Measurements from ENCODE around the gene MXRA8.

The MXRA8 gene

GRCh38 chr1:1348420-1349255, 9.7 kb downstream of the MXRA8 start:
- DNase-seq = no peak

GRCh38 chr1:1347663-1348419, 10.5 kb downstream of the MXRA8 start:
- peak; percentile 9 for DNase-seq

DNA sequence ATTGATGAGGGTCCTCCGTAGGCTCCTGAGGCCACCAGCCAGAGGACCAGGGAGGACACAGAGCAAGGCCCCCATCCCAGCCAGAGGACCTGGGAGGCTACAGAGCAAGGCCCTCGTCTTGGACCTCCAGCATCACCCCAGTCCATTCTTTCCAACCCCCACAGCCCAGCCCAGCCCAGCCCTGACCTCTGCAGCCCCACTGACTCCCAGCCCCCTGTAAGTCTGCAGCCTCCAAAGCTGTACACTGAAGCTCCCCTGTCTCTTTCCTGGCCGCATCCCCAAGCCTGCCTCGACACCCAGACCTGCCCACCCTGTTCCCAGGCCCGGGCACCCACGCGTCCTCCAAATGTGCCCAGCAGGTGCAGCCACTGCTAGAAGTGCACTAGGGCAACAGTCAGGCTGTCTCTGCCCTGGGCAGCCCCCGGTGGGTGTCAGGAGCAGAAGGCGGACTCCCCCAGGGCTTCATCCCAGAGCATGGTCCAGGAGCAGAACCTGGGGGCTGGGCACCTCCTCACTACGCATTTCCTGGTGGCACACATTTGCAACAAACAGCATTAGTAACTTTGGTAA, 11.2 kb downstream of the MXRA8 start:
- DNase-seq = no peak

GRCh38 chr1:1346501-1346890, 11.9 kb downstream of the MXRA8 start:
- DNase-seq = no peak

GRCh38 chr1:1345860-1346500, 12.4 kb downstream of the MXRA8 start:
- DNase-seq = no peak

DNA sequence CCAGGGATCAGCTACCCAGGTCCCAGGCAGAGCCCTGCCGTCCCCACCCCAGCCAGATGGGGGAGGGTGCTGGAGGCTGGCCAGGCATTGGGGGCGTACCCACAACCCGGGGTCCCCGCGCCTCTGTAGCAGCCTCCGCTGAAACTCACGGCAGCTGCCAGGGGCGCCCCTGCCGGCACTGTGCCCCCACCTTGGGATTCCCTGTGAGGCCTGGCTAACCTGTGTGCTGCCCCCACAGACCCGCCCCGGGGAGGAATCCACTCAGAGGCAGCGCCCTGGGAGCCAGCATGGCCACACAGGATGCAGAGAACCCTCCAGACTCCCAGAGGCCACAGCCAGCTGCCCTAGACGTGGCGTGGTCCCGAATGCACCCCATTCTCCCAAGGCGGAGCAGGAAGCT, 13.0 kb downstream of the MXRA8 start:
- DNase-seq = no peak

DNA sequence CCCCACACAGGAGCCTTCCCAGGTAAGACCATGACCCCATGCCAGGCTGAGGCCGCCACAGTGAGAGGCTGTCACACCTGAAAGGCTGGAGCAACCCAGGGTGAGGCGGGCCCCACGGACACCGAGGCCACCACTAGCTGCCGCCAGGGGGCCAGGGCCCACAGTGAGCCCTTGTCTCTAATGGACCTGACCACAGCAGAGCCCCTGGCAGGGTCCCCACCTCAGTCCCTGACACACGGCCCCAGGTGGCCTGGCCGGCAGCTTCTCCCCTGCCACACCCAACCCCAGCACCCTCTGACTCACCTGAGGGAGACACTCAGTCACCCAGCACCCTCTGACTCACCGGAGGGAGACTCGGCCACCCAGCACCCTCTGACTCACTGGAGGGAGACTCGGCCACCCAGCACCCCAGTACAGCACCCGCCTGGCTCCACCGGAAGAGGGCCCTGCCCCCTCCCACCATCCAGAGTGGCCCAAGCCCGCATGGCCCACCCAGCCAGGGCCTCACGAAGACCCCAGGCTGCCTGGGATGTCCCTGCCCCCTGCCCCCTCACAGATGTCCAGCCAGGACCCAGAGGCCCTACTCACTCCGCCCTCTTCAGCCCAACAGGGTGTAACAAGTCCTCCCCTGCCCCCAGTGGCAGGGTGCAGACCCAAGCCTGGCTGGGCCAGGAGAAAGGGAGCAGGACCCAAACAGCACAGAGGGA, 13.5 kb downstream of the MXRA8 start:
- peak; percentile 58 for DNase-seq

- no peak for DNase-seq
Measured at GRCh38 chr1:1343811-1344421, 14.4 kb downstream of the MXRA8 start.

GRCh38 chr1:1342584-1343115, 15.7 kb downstream of the MXRA8 start:
- DNase-seq = no peak

DNA sequence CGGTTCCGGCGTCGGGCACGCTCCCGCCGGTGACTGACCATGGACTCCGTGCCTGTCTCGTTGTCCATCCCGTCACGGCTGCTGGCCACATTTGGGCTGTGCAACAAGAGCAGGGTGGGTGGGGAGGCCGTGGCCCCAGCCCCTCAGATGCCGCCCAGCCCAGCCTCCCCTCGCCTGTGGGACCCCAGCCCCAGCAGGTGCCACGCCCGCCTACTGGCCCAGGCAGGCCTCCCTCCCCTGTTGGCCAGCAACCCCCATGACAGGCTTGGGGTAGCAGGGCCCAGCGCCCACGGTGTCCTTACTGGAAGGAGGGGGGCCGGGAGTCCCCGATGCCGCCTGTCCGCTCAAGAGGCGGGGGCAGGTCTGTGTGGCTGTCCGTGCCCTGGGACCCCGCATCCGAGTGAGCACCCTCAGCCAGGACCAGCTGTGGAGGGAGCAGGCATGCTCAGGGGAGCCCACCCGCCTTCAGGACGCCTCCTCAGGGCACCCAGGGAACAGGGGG, 16.2 kb downstream of the MXRA8 start:
- no peak for DNase-seq

DNA sequence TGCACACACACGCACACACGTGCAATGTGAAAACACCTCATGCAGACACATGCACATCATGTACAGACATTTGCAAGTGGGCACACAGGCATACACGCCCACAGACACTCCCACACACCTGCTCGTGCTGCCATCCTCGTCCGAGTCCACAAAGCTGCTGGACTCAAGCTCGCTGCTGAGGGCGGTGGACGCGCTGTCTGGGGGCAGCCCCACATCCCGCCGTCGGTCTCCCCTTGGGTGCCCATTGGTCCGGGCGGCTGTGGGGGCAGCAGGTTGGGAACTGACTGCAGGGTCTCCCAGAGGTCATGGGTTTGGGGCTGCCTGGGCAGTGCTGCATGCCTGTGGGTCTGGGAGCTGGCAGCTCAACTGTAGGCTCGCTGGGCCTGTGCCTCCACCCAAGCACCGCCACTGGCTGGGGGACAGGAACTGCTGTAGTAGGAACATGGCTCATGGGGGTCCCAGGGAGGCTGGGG, 16.8 kb downstream of the MXRA8 start:
- DNase-seq = no peak

DNA sequence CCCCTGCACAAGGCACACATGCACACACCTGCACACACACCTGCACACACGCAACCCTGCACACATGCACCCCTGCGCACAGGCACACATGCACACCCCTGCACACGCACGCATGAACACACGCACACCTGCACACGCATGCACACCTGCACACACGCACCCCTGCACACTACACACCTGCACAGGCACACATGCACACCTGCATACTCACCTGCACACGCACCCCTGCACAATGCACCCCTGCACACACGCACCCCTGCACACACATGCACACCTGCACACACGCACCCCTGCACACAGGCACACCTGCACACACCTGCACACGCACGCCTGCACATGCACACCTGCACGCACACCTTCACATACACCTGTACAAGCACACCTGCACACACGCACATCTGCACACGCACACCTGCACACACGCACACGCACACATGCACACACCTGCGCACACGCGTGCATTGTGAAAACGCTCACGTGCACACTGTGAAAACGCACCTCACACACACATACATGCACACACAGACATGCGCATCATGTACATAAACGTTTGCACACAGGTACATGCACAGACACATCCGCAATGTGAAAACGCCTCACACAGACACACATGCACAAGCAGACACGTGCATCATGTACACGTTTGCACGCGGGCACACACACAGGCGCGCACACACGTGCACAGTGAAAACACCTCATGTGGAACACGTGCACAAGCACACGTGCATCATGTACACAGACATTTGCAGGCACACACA, 17.4 kb downstream of the MXRA8 start:
- DNase-seq = no peak

GRCh38 chr1:1340185-1340584, 18.2 kb downstream of the MXRA8 start:
- DNase-seq = no peak

GRCh38 chr1:1338278-1338677, 20.1 kb downstream of the MXRA8 start:
- no peak for DNase-seq

GRCh38 chr1:1337793-1338147, 20.6 kb downstream of the MXRA8 start:
- DNase-seq = no peak

DNA sequence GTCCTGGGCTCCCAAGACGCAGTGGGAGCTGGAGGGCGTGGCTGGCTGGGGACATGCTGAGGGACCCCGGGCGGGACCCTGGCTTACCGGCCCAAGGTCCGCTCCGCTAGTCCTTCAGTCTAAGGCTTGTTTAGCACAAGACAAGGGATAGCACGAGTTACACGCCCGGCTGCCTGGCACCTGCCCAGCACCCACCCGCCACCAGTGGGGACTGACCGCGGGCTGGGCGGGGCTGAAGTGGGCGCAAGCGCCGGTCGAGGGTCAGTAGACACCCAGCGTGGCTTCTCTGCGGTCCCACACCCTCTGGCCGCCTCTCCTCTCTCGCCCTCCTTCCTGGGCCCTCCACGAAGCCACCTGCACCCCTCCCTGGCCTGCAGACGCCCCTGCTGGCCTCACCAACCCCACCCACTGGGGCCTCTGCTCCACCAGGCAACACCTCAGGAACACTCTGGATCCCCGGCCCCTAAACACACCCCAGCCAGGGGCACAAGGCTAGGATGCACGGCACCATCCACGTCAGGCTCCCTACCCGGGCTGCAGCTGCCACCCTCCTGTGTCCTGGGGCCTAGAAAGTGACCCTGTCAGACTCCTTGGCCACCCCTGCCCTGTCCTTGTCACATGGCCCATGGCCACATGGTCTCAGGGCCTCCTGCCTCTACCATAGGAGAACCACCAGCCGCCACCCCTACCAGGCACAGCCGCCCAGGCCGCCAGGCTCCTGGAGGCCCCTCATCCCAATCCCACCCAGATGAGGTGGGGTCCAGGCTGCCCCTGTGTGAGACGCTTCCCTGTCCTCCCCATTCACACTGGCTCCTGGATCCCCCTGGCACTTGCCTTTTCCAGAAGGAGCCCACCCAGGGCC, 21.2 kb downstream of the MXRA8 start:
- DNase-seq = no peak

GRCh38 chr1:1336446-1336845, 21.9 kb downstream of the MXRA8 start:
- DNase-seq = no peak

GRCh38 chr1:1335792-1336248, 22.5 kb downstream of the MXRA8 start:
- no peak for DNase-seq

DNA sequence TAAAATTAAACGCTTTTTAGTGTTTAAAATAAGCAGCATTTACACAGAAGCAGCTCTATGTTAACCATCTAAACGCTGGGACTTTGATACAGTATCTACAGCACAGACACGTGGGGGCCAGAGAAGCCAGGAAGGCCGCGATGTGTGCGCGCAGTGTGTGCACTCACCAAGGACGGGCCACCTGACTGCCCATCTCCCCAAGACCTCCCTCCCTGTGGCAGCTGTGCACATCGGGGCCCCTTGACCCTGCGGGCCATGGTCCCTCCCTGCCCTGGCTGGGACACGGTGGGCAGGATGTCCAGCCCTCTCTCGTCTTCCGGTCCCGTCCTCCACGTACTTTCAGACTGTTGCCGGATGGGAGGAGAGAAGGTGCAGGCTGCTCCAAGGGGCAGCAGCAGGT, 23.1 kb downstream of the MXRA8 start:
- DNase-seq = no peak

DNA sequence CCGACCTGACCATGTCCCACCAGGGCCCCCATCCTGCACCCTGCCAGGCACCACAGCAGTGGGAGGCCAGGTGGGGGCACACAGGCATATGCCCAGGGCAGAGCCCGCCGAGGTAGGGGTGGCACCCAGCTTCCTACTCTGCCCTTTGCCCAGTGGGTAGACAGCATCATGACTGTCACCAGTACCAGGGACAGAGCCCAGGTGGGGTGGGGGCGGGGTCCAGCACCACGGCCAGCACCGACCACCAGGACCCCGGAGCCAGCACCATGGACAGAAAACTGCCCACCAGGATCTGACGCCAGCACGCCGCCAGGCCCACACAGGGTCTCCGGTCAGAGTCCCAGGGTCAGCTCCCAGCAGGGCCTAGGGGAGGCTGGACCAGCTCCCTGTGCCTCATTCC, 23.5 kb downstream of the MXRA8 start:
- no peak for DNase-seq
